HG03159 (cell line): Measurements from ENCODE around the gene TARS1.
"Not testable (repeated sequence)": the region's sequence is repeated elsewhere in the genome, so short reads cannot be mapped to it uniquely, and the experiment has no call there.

ENCODE experiments used
- ATAC-seq: cut with Tn5 transposase; IDR thresholded peaks from one replicate; pipeline ENCODE4 v1.9.1; 2021; ENCODE audit warnings: mild to moderate bottlenecking, moderate library complexity; ENCODE audit not compliant: unreplicated experiment

The TARS1 gene

DNA sequence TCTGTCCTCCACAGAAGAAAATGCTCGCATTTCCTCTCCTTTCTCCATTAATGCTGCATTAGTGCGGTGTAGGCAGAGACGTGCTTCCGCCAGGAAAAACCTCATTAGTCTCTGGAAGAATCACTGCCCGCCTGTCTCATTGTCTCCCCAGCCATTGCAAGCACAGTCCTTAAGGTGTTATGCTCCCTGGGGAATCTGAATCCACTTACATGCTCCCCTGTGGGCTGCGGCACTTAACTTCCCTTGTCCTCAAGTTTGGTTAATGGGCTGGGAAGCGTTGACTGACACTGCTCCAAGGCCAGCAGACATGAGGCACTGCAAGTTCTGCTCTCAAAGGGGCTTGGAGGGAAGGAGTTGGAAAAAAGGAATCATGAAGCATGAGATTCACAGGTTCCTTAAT is 41.6 kb downstream of the TARS1 start:
- no peak for ATAC-seq

DNA sequence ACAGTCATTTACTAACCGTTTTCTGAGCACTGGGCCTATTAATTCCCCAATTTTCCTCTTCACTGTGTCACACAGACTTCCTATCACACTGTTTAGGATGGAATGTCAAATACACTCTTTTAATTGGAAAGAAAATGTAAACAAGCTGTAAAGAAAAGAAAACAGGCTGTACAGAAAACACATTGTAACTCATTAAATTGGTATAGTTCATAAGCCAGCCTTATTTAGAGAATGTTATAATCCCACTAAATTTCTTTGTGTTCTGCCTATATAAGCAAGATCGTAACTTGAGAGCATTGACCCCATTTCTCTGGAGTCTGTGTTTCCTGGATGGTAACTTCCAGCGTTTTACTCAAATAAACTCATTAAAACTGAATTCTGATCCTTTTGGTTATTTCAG is 46.5 kb downstream of the TARS1 start:
- ATAC-seq: no peak

DNA sequence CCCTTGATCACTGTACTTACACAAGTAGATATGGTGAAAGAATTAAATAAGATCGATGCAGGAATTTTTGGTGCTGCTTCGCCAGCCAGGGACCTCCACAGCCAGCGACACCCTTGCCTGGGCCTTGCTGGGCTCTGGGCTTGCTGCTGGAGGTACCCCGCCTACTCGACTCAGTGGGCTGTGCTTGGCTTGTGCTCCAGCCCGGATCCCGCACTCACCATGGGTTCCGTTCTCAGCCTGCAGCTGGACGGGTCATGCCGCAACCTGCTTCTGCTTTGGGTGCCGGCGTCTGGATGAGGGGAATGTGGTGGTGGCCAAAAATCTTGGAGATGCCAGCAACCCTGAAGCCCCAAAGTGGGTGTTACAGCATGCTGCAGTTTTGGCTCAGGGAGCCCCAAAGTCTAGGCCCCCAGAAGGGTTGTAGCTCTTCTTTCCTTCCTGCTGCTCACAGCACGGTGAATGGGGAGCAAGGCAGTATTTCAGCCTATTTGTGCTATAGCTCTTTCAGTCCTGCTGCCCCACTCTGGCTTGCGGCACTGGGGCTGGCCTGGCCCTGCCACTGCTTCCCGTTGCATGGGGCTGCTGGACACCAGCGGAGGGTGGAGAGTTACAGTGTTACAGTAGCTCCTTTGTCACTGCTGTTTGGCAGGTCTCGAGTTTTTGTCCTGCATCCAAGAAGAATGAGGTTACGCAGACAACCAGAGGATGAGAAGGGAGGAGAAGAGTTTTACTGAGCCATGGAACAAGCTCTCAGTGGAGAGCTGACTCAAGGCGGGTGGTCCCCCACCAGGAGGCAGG is 48.0 kb downstream of the TARS1 start:
- no peak for ATAC-seq

DNA sequence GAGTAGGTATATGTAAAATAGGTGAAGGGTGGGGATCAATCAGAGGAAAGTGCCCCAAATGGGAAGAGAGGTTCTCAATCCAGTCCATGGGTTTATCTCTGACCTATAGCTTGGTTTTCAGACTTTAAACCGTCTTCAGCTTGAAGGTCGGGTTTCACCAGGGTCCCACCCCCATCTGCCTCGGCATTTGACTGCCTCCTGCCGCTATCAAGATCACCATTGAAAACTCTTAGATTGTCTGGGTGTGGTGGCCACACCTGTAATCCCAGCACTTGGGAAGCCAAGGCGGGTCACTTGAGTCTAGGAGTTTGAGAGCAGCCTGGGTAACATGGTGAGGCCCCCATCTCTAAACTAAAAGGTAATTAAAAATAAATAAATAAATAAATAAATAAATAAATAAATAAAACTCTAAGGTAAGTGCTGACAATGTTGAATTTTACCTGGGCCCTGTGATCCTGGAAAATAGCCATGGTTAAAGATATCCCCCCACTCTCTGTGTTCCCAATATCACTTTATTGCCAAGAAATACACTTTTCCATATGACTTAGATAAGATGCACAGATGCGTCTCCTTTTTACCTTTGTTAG is 48.8 kb downstream of the TARS1 start:
- no peak for ATAC-seq

DNA sequence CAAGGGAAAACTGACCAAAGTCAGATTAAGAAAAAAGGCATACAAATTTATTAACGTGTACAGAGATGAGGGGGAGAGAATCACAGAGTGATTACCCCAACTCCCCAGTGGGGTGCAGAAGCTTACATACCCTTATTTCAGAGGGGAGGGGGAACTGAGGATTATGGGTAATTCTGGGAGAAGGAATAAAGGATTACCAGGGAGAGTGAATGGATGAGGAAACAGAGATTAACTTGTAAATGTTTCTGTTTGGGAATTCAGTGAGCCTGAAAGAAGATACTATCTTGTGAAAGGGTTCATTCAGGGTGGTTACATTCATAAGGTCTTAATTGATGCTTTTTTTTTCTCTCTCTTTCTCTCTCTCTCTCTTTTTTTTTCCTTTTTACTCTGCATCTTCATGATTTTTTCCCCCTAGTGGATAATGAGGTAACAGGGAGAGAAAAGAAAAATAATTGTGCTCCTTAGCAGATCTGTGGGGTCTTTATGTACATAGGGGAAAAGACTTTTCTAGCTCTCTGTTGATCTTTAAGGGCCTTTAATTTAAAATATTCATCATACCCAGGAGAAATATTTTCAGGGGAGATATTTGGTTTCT is 49.4 kb downstream of the TARS1 start:
- no peak for ATAC-seq

DNA sequence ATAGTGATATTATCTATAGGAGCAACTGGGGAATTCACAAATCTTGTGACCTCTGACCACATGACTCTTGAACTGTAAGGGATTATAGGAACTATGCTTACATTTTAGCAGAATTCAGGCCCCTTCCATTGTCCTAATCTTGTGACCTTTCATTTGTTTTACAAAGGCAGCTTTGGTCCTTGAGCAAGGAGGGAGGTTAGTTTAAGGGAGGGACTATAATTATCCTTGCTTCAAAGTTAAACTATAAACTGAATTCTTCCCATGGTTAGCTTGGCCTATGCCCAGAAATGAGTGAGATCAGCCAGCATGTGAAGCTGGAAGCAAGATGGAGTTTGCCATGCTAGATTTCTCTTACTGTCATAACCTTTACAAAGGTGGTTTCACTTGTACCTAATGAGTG is 51.2 kb downstream of the TARS1 start:
- no peak for ATAC-seq

DNA sequence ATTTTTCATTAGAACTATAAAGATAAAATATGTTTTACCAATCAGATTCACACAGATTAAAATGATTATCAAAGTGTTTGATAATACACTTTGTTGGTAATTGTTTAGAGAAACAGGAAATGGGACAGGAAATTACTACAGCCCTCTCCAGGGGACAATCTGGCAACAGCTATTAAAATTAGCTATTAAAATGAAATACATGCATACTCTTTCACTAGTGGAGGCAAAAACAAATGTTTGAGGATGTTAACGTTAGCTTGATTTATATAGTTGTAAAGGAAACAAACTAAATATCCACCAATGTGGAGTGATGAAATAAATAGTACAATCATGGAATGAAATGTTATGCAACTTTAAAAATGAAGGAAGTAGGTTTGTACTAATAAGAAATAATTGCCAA is 53.7 kb downstream of the TARS1 start:
- no peak for ATAC-seq

DNA sequence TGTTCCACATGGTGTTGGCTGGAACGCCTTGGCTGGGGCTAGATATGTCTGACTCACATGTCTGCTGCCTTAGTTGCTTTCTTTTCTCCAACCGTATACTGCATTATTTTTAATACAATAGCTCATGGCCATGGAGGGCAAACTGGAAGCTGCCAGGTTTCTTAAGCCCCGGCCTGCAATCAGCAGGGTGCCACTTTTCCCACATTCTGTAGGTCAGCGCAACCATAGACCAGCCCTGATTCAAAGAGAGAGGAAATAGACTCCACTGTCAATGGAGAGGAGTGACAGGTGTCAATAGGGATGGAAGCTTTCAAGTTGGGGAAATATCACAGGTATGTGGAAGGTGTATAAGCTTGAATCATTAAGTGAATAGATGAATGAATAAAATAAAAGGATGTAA is 60.5 kb downstream of the TARS1 start:
- ATAC-seq: no peak

DNA sequence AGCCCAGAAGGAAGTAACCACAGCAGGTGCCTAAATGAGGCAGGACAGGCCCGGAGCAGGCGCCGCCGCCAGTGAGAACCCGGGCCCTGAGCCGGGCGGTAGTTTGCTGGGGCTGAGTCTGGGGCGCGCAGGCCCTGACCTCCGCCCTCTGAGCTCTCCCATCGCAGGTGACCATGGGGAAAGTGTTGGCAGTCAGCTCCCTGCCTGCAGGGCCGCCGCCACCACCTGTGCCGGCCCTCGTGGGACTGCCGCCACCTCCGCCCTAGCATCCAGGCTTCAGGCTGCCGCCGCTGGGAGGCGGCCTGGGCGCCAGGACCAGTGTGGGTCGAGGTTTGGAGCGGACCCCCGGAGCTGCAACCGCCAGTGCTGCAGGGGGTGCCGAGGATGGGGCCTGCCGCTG is 61.1 kb downstream of the TARS1 start:
- ATAC-seq: no peak

DNA sequence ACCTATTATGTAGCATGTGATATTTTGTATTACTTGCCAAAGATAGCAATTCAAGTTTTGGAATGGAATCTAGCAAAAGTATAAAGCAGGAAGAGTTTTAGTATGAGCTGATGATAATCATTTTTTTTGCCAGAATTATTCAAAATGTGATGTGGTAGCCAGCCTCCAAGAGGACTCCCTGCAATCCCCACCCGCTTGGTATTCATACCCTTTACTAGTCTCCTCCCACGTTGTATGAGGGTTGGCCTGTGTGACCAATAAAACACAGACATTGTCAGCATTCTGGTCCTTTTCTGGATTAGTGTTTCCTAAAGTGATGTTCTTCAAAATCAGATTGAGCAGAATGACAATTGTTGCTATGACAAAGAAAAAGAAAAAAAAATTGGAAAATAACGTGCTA is 63.8 kb downstream of the TARS1 start:
- ATAC-seq: no peak

DNA sequence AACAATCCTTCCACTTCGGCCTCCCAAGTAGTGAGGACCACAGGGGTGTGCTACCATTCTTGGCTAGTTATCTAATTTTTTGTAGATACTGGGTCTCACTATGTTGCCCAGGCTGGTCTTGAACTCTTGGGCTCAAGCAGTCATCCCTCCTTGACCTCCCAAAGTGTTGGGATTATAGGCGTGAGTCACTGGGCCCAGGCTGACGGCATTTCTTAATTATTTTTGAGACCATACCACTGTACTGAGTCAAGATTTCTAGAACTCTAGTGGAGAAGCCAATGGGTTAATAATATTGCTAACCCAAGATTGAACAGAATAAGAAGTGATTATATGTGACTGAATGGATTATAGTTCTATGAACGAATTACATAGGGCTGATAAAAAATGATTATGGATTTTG is 66.7 kb downstream of the TARS1 start:
- ATAC-seq: no peak

DNA sequence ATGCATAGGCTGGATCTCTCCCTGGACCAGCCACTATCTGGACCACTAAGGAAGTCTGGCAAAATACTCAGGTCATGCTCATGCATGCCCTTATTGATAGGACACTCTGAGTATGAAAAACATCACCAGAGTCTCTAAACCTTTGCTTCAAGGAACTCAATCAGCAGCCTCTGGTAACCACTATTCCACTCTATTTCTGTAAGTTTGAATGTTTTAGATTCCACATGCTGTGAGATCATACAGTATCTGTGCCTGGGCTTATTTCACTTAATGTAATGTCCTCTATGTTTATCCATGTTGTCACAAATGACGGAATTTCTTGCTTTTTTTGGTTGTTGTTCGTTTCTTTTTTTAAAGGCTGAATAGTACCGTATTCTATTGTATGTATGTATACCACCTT is 68.3 kb downstream of the TARS1 start:
- no peak for ATAC-seq

DNA sequence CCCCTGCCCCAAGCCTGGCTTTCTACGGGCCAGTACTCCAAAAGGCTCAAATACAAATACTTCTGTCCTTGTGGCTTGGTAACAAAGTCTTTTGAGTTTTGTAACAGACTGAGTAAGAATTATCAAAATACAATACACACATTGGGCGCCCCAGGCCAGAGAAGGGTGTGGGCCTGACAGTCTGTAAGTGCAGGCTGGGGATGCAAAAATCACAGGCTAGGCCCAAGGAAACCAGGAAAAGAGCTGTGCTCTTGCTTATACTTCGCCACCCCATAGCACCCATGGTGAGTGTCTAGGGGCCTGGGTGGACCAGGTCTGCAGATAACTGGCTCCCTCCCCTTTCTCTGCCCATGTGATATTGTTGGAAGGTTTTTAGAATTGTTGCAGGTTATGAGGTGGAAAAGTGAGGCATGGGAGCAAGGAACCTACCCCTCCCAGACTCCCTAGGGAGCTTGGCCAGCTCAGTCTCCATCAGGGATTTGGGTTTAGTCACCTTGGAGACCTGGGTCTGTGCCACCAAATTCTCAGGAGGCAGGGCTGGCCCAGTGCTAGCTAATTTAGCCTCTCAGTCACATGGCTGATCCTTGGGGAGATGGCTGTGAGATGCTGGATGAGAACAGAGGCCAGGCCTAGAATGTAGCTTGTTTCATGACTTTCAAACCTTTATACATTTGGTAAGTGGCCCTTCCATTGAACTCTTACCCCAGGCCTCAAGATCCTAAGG is 72.9 kb downstream of the TARS1 start:
- no peak for ATAC-seq

DNA sequence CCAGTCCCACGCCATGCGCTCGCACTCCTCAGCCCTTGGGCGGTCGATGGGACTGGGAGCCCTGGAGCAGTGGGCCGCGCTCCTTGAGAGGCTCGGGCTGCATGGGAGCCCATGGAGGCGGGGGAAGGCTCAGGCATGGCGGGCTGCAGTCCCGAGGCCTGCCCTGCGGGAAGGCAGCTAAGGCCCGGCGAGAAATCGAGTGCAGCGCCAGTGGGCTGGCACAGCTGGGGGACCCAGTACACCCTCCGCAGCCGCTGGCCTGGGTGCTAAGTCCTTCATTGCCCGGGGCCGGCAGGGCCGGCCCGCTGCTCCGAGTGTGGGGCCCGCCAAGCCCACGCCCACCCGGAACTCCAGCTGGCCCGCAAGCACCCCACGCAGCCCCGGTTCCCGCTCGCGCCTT is 74.6 kb downstream of the TARS1 start:
- not testable (repeated sequence) for ATAC-seq

DNA sequence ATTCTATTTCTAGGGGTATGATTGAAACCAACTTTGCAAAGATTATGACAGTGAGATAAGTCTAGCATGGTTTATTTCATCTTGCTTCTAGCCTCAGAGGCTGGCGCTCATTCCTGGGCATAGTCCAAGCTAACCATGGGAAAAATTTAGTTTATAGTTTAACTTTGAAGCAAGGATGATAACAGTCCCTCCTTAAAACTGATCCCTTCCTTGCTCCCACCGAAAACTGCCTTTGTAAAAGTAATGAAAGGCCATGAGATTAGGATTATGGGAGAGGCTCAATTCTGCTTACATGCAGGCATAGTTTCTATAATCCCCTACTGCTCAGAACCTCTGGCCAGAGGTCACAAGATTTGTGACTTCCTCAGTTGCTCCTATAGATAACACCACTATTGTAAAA is 75.7 kb downstream of the TARS1 start:
- ATAC-seq: no peak
